HepG2 (cell line): ENCODE data around the gene TSGA10IP.

ENCODE experiments used
- CREB1 ChIP-seq, 2 experiments: fragments of 450-650 bp in 1 of 2; IDR thresholded peaks; 2 replicates each; pipeline ENCODE4 v1.6.1; 2016 to 2017; ENCODE audit warnings: control low read depth in 1 of 2, mild to moderate bottlenecking in 1 of 2, missing compliant biosample characterization in 1 of 2, missing genetic modification characterization in 1 of 2
- CTCF ChIP-seq: sonication (generic); formaldehyde crosslinking; IDR thresholded peaks from 2 replicates; pipeline ENCODE4 v1.5.0; 2020; ENCODE audit warnings: mild to moderate bottlenecking, missing genetic modification reagents, moderate library complexity
- IRF9 ChIP-seq: sonication (generic); formaldehyde crosslinking; IDR thresholded peaks from 2 replicates; pipeline ENCODE4 v1.8.0; 2022; ENCODE audit warnings: missing genetic modification reagents, mild to moderate bottlenecking, borderline replicate concordance
- MAFF ChIP-seq: IDR thresholded peaks from 2 replicates; pipeline ENCODE4 v1.6.1; 2011; ENCODE audit warnings: low read depth, low read length, improper control_type of control experiment
- POLR2A ChIP-seq, 2 experiments: IDR thresholded peaks; 2 replicates each; pipeline ENCODE4 v1.6.1; 2011; ENCODE audit warnings: low read depth in 2 of 2, low read length in 2 of 2, mild to moderate bottlenecking in 1 of 2, moderate library complexity in 1 of 2; ENCODE audit not compliant: insufficient read depth in 1 of 2
- ZNF17 ChIP-seq: sonication (generic); formaldehyde crosslinking; IDR thresholded peaks from 2 replicates; pipeline ENCODE4 v1.5.0; 2020; ENCODE audit warnings: mild to moderate bottlenecking, missing genetic modification reagents
- ZNF3 ChIP-seq: IDR thresholded peaks from 2 replicates; pipeline ENCODE4 v1.7.0; 2017; ENCODE audit warnings: inconsistent platforms

GRCh38 chr11:65958291-65958690 is 13.0 kb downstream of the TSGA10IP start:
- TF ChIP-seq ZNF3 (no peak), CTCF (CRISPR knock-in tag) (no peak), IRF9 (no peak), CREB1 (IDR thresholded peaks at IDR 0.05) (no peak), CREB1 (CRISPR knock-in tag; IDR thresholded peaks at IDR 0.05) (no peak), MAFF (no peak), POLR2A (IDR thresholded peaks at IDR 0.05; ENCODE audit: insufficient read depth in 1 of 2, low read depth in 2 of 2, low read length in 2 of 2) (no peak), ZNF17 (no peak)
